ENCODE data around the gene SMAD7.

SMAD7 gene

GRCh38 chr18:48901145-48902022 lies 49.4 kb downstream of the SMAD7 start:
- DNase-seq = no peak
- WGBS = 74% methylated on average over 4 of the region's 4 CpGs
- peak overlapping the region; percentile 0 to 70 for H3K4ac ChIP-seq (ENCODE audit: low read depth in 1 of 2, low read length in 2 of 2)
- no peaks in the 10 kb centered on the region for H3K36me3 ChIP-seq (ENCODE audit: control insufficient read depth in 1 of 2, insufficient read depth in 2 of 2, low read depth in 1 of 2, low read length in 2 of 2)
- no peak overlapping the region for H2AFZ ChIP-seq (ENCODE audit: low read depth, low read length)
- H3K9me3 ChIP-seq (ENCODE audit: control insufficient read depth, low read length) = peaks cover 16% of the 10 kb centered on the region
- H2BK12ac ChIP-seq (ENCODE audit: low read length in 2 of 2) = peak overlapping the region; percentile 23 to 93
- no peak overlapping the region for H3K23ac ChIP-seq (ENCODE audit: low read length in 2 of 2)
- peak overlapping the region; percentile 91 for H2BK5ac ChIP-seq (ENCODE audit: low read depth, low read length, poor library complexity, severe bottlenecking)
- peak overlapping the region; percentile 75 for H3K27ac ChIP-seq (ENCODE audit: low read length, poor library complexity, severe bottlenecking)
- no peak overlapping the region for H3K14ac ChIP-seq (ENCODE audit: low read length in 2 of 2)
- H3K18ac ChIP-seq (ENCODE audit: low read depth in 1 of 2, low read length in 2 of 2) = peak overlapping the region in 1 of 2 experiments; percentile 80
- peaks cover 27% of the 10 kb centered on the region for H3K4me1 ChIP-seq (ENCODE audit: control insufficient read depth, insufficient read depth, low read depth, low read length)
- peak overlapping the region; percentile 82 for H3K9ac ChIP-seq (ENCODE audit: low read length)
- peak overlapping the region; percentile 1 for H4K91ac ChIP-seq (ENCODE audit: low read length)
- peak overlapping the region; percentile 84 for H2AK5ac ChIP-seq (ENCODE audit: low read length, severe bottlenecking)
- H3K27me3 ChIP-seq (ENCODE audit: control insufficient read depth in 1 of 2, insufficient read depth in 1 of 2, low read length in 2 of 2) = no peaks in the 10 kb centered on the region
- H4K8ac ChIP-seq (ENCODE audit: low read length) = peak overlapping the region; percentile 4
- no peak overlapping the region for H2BK120ac ChIP-seq (ENCODE audit: low read depth, low read length)
- H2BK15ac ChIP-seq (ENCODE audit: low read depth, poor library complexity, severe bottlenecking) = peak overlapping the region; percentile 39
- H3K4me3 ChIP-seq (ENCODE audit: insufficient read depth in 1 of 2, low read depth in 1 of 2, low read length in 2 of 2) = no peak overlapping the region
- H3K4me2 ChIP-seq (ENCODE audit: low read length, poor library complexity, severe bottlenecking) = no peak overlapping the region
- no peaks in the 10 kb centered on the region for H3K79me1 ChIP-seq (replicated peaks; ENCODE audit: low read length, poor library complexity, severe bottlenecking)

- no peak overlapping the region for H2BK120ac ChIP-seq (ENCODE audit: low read depth, low read length)
- no peak overlapping the region for H4K8ac ChIP-seq (ENCODE audit: low read length)
- H3K79me1 ChIP-seq (replicated peaks; ENCODE audit: low read length, poor library complexity, severe bottlenecking) = no peaks in the 10 kb centered on the region
- peaks cover 28% of the 10 kb centered on the region for H3K4me1 ChIP-seq (ENCODE audit: control insufficient read depth, insufficient read depth, low read depth, low read length)
- no peak overlapping the region for H2BK15ac ChIP-seq (ENCODE audit: low read depth, poor library complexity, severe bottlenecking)
- H3K9me3 ChIP-seq (ENCODE audit: control insufficient read depth, low read length) = peaks cover 14% of the 10 kb centered on the region
- no peak overlapping the region for H2BK5ac ChIP-seq (ENCODE audit: low read depth, low read length, poor library complexity, severe bottlenecking)
- no peak for DNase-seq
- H3K18ac ChIP-seq (ENCODE audit: low read depth in 1 of 2, low read length in 2 of 2) = no peak overlapping the region
- no peak overlapping the region for H2AFZ ChIP-seq (ENCODE audit: low read depth, low read length)
- H3K9ac ChIP-seq (ENCODE audit: low read length) = no peak overlapping the region
- H3K27me3 ChIP-seq (ENCODE audit: control insufficient read depth in 1 of 2, insufficient read depth in 1 of 2, low read length in 2 of 2) = no peaks in the 10 kb centered on the region
- no peak overlapping the region for H3K4me3 ChIP-seq (ENCODE audit: insufficient read depth in 1 of 2, low read depth in 1 of 2, low read length in 2 of 2)
- no peak overlapping the region for H3K14ac ChIP-seq (ENCODE audit: low read length in 2 of 2)
- no peak overlapping the region for H3K4me2 ChIP-seq (ENCODE audit: low read length, poor library complexity, severe bottlenecking)
- H2AK5ac ChIP-seq (ENCODE audit: low read length, severe bottlenecking) = no peak overlapping the region
- no peaks in the 10 kb centered on the region for H3K36me3 ChIP-seq (ENCODE audit: control insufficient read depth in 1 of 2, insufficient read depth in 2 of 2, low read depth in 1 of 2, low read length in 2 of 2)
- H2BK12ac ChIP-seq (ENCODE audit: low read length in 2 of 2) = no peak overlapping the region
- no peak overlapping the region for H3K27ac ChIP-seq (ENCODE audit: low read length, poor library complexity, severe bottlenecking)
- no peak overlapping the region for H4K91ac ChIP-seq (ENCODE audit: low read length)
- H3K4ac ChIP-seq (ENCODE audit: low read depth in 1 of 2, low read length in 2 of 2) = no peak overlapping the region
- 100% methylated on average over 1 of the region's 1 CpG for WGBS
- no peak overlapping the region for H3K23ac ChIP-seq (ENCODE audit: low read length in 2 of 2)
Observed at GRCh38 chr18:48900469-48900868, 50.3 kb downstream of the SMAD7 start.

GRCh38 chr18:48899558-48900174 lies 51.1 kb downstream of the SMAD7 start:
- Histone ChIP-seq H4K91ac (ENCODE audit: low read length) (no peak overlapping the region), H3K18ac (ENCODE audit: low read depth in 1 of 2, low read length in 2 of 2) (no peak overlapping the region), H2AFZ (ENCODE audit: low read depth, low read length) (no peak overlapping the region), H3K4me3 (ENCODE audit: insufficient read depth in 1 of 2, low read depth in 1 of 2, low read length in 2 of 2) (no peak overlapping the region), H3K23ac (ENCODE audit: low read length in 2 of 2) (no peak overlapping the region), H3K27me3 (ENCODE audit: control insufficient read depth in 1 of 2, insufficient read depth in 1 of 2, low read length in 2 of 2) (no peaks in the 10 kb centered on the region), H3K14ac (ENCODE audit: low read length in 2 of 2) (no peak overlapping the region), H3K9me3 (ENCODE audit: control insufficient read depth, low read length) (peaks cover 6% of the 10 kb centered on the region), H2BK120ac (ENCODE audit: low read depth, low read length) (no peak overlapping the region), H2AK5ac (ENCODE audit: low read length, severe bottlenecking) (no peak overlapping the region), H2BK12ac (ENCODE audit: low read length in 2 of 2) (no peak overlapping the region), H4K8ac (ENCODE audit: low read length) (no peak overlapping the region), H3K4ac (ENCODE audit: low read depth in 1 of 2, low read length in 2 of 2) (no peak overlapping the region), H2BK15ac (ENCODE audit: low read depth, poor library complexity, severe bottlenecking) (no peak overlapping the region), H3K4me2 (ENCODE audit: low read length, poor library complexity, severe bottlenecking) (no peak overlapping the region), H2BK5ac (ENCODE audit: low read depth, low read length, poor library complexity, severe bottlenecking) (no peak overlapping the region), H3K9ac (ENCODE audit: low read length) (no peak overlapping the region), H3K27ac (ENCODE audit: low read length, poor library complexity, severe bottlenecking) (no peak overlapping the region), H3K36me3 (ENCODE audit: control insufficient read depth in 1 of 2, insufficient read depth in 2 of 2, low read depth in 1 of 2, low read length in 2 of 2) (no peaks in the 10 kb centered on the region), H3K4me1 (ENCODE audit: control insufficient read depth, insufficient read depth, low read depth, low read length) (peaks cover 28% of the 10 kb centered on the region), H3K79me1 (replicated peaks; ENCODE audit: low read length, poor library complexity, severe bottlenecking) (no peaks in the 10 kb centered on the region)
- WGBS = 95% methylated on average over 3 of the region's 4 CpGs
- no peak for DNase-seq

GRCh38 chr18:48898521-48898920 lies 52.2 kb downstream of the SMAD7 start:
- Histone ChIP-seq H3K36me3 (ENCODE audit: control insufficient read depth in 1 of 2, insufficient read depth in 2 of 2, low read depth in 1 of 2, low read length in 2 of 2) (no peaks in the 10 kb centered on the region), H3K79me1 (replicated peaks; ENCODE audit: low read length, poor library complexity, severe bottlenecking) (no peaks in the 10 kb centered on the region), H3K9ac (ENCODE audit: low read length) (no peak overlapping the region), H3K18ac (ENCODE audit: low read depth in 1 of 2, low read length in 2 of 2) (no peak overlapping the region), H3K23ac (ENCODE audit: low read length in 2 of 2) (no peak overlapping the region), H3K27me3 (ENCODE audit: control insufficient read depth in 1 of 2, insufficient read depth in 1 of 2, low read length in 2 of 2) (no peaks in the 10 kb centered on the region), H2BK120ac (ENCODE audit: low read depth, low read length) (no peak overlapping the region), H2AK5ac (ENCODE audit: low read length, severe bottlenecking) (no peak overlapping the region), H2AFZ (ENCODE audit: low read depth, low read length) (no peak overlapping the region), H3K14ac (ENCODE audit: low read length in 2 of 2) (no peak overlapping the region), H3K27ac (ENCODE audit: low read length, poor library complexity, severe bottlenecking) (no peak overlapping the region), H2BK15ac (ENCODE audit: low read depth, poor library complexity, severe bottlenecking) (no peak overlapping the region), H3K4me2 (ENCODE audit: low read length, poor library complexity, severe bottlenecking) (no peak overlapping the region), H3K4ac (ENCODE audit: low read depth in 1 of 2, low read length in 2 of 2) (no peak overlapping the region), H3K4me1 (ENCODE audit: control insufficient read depth, insufficient read depth, low read depth, low read length) (peaks cover 31% of the 10 kb centered on the region), H3K4me3 (ENCODE audit: insufficient read depth in 1 of 2, low read depth in 1 of 2, low read length in 2 of 2) (no peak overlapping the region), H3K9me3 (ENCODE audit: control insufficient read depth, low read length) (no peaks in the 10 kb centered on the region), H2BK12ac (ENCODE audit: low read length in 2 of 2) (no peak overlapping the region), H4K91ac (ENCODE audit: low read length) (no peak overlapping the region), H2BK5ac (ENCODE audit: low read depth, low read length, poor library complexity, severe bottlenecking) (no peak overlapping the region), H4K8ac (ENCODE audit: low read length) (no peak overlapping the region)
- 86% methylated on average over 3 of the region's 4 CpGs for WGBS
- DNase-seq = no peak
